CD4-positive, alpha-beta memory T cell (primary cell): Measurements from ENCODE around the gene LMF2. TPM values are rescaled to one million over a fixed set of nuclear protein-coding genes. Genes with fewer than 3 reads are reported as not detected.

ENCODE experiments used
- CTCF ChIA-PET: fragments of 350-600 bp; sonication (Branson Sonifier 250); formaldehyde crosslinking; loops from one replicate; lab custom pipeline; 2021; ENCODE audit warnings: inconsistent platforms; ENCODE audit not compliant: partially characterized antibody; lab: Charles Lee
- POLR2A ChIA-PET: fragments of 350-600 bp; sonication (Branson Sonifier 250); formaldehyde crosslinking; loops from one replicate; lab custom pipeline; 2021; ENCODE audit not compliant: partially characterized antibody; lab: Charles Lee
- DNase-seq, 5 donors: peaks; one replicate each; pipeline versions ENCODE4 v3.0.0 to v3.0.0-alpha.2; 2020 to 2022; ENCODE audit warnings: mixed read lengths in 1 of 5
- H3K27ac ChIP-seq: one replicate; pipeline ENCODE4 v1.7.0; 2013; ENCODE audit warnings: low read depth, low read length
- H3K27me3 ChIP-seq: 2 replicates; pipeline ENCODE4 v1.7.0; 2013; ENCODE audit warnings: mild to moderate bottlenecking, low read length, moderate library complexity; ENCODE audit not compliant: insufficient read depth
- H3K36me3 ChIP-seq: 2 replicates; pipeline ENCODE4 v1.7.0; 2013; ENCODE audit warnings: mild to moderate bottlenecking, low read length, moderate library complexity; ENCODE audit not compliant: insufficient read depth
- H3K4me1 ChIP-seq: 2 replicates; pipeline ENCODE4 v1.7.0; 2013; ENCODE audit warnings: mild to moderate bottlenecking, low read length, moderate library complexity; ENCODE audit not compliant: insufficient read depth
- H3K4me3 ChIP-seq, 2 donors: one replicate each; pipeline ENCODE4 v1.7.0; 2013; ENCODE audit warnings: low read length in 2 of 2, mild to moderate bottlenecking in 1 of 2
- H3K9me3 ChIP-seq, 2 donors: one replicate each; pipeline ENCODE4 v1.7.0; 2013; ENCODE audit warnings: low read length in 2 of 2, control low read depth in 1 of 2; ENCODE audit not compliant: control insufficient read depth in 1 of 2
- H3K27ac Mint-ChIP-seq, 7 donors: one replicate each; pipeline ENCODE4 v1.8.0; 2020 to 2021; ENCODE audit warnings: mixed read lengths in 7 of 7, mild to moderate bottlenecking in 6 of 7, inconsistent platforms in 3 of 7, moderate library complexity in 3 of 7
- H3K27me3 Mint-ChIP-seq, 2 donors: one replicate each; pipeline ENCODE4 v1.8.0; 2020 to 2021; ENCODE audit warnings: mixed read lengths in 2 of 2
- H3K36me3 Mint-ChIP-seq, 2 donors: one replicate each; pipeline ENCODE4 v1.8.0; 2020 to 2021; ENCODE audit warnings: mixed read lengths in 2 of 2, inconsistent platforms in 1 of 2, mild to moderate bottlenecking in 1 of 2
- H3K4me1 Mint-ChIP-seq, 4 donors: one replicate each; pipeline ENCODE4 v1.8.0; 2020 to 2021; ENCODE audit warnings: mixed read lengths in 4 of 4, mild to moderate bottlenecking in 1 of 4
- H3K4me3 Mint-ChIP-seq, 8 donors: one replicate each; pipeline ENCODE4 v1.8.0; 2020 to 2021; ENCODE audit warnings: mixed read lengths in 8 of 8, mild to moderate bottlenecking in 7 of 8, moderate library complexity in 6 of 8, inconsistent platforms in 3 of 8
- H3K9me3 Mint-ChIP-seq, 8 donors: one replicate each; pipeline ENCODE4 v1.8.0; 2020 to 2021; ENCODE audit warnings: mixed read lengths in 8 of 8, mild to moderate bottlenecking in 5 of 8, inconsistent platforms in 3 of 8, moderate library complexity in 1 of 8
- intact Hi-C: fragments of 100-400 bp; cut with micrococcal nuclease; formaldehyde crosslinking; loops from one replicate; pipeline ENCODE4 v1.15.1; 2023
- polyA plus RNA-seq, 2 donors: library from polyadenylated mRNA; unstranded; fragments of 300-500 nt; fragmentation: Illumina TruSeq; gene quantifications; one replicate each; pipeline ENCODE4 v1.2.3, GENCODE V29; 2021
- total RNA-seq, 2 experiments: library from RNA; stranded (reverse); gene quantifications; one replicate each; pipeline ENCODE4 v1.2.3, GENCODE V29; 2021

LMF2 gene
- total and polyA plus RNA-seq, 4 experiments from 2014 or later: 21.7 to 155 (median 93.1) TPM

DNA sequence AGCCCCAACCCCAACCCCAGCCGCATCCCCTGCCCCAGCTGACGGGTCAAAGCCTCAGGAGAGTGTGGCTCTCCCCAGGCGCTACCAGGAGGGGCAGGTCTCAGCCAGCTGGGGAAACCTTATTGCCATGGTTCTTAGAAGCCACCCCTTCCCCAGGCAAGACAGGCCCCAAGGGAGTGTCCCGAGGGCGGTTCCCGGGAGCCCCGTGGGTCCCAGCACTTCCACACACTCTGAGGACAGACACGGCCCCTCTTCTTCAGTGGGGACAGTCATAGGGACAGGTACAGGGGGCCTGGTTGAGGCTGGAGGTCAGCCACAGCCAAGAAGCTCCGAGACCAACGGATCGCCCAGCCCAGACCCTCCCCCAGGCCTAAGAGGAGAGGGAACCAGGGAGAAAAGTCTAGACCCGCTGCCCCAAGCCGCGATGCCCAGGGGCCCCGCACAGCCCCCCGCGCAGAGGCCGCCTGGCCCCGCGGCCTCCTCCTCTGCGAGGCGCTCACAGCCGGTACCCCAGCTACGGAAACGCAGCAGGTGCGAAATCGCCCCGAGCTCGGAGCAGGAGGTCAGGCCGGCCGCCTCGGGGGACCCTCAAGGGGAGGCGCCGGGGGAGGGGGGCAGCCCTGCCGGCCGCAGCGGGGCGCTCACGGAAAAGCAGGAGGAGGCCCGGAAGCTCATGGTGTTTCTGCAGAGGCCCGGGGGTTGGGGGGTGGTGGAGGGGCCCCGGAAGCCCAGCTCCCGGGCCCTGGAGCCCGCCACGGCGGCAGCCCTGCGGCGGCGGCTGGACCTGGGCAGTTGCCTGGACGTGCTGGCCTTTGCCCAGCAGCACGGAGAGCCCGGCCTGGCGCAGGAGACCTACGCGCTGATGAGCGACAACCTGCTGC lies 40.8 kb upstream of the LMF2 start:
- DNase-seq: peak; percentile 61 to 71 (median 66)
- Mint-ChIP-seq H3K36me3 (no peaks in the 10 kb centered on the region), H3K4me3 (peak overlapping the region; percentile 41 to 78 (median 72)), H3K9me3 (no peaks in the 10 kb centered on the region), H3K27me3 (no peaks in the 10 kb centered on the region), H3K4me1 (peaks cover 24 to 47% (median 35%) of the 10 kb centered on the region in 4 donors), H3K27ac (peak overlapping the region in 6 of 7 donors; percentile 71 to 90 (median 82))
- no peaks in the 10 kb centered on the region for H3K9me3 ChIP-seq
- H3K4me3 ChIP-seq: peak overlapping the region; percentile 29 to 73
- no peaks in the 10 kb centered on the region for H3K27me3 ChIP-seq
- peak overlapping the region; percentile 74 for H3K27ac ChIP-seq
- CTCF ChIA-PET: interaction anchor here (0.8 to 4.8 kb wide), 13 partner anchors 8 to 76 kb away, joined by 3 to 32 read pairs (median 5); partner anchors contain the start of genes SCO2 and SYCE3
- POLR2A ChIA-PET: interaction anchor here (0.6 to 6.8 kb wide), 24 partner anchors 9 to 361 kb away, joined by 3 to 151 read pairs (median 6); partner anchors contain the start of genes ARSA, CHKB, CPT1B and HDAC10
- H3K36me3 ChIP-seq: no peaks in the 10 kb centered on the region
- H3K4me1 ChIP-seq: peaks cover 53% of the 10 kb centered on the region
- intact Hi-C loops: loop anchor here (1.0 to 5.0 kb wide), 2 partner anchors 23 to 41 kb away; partner anchors contain the start of genes LMF2, NCAPH2 and SCO2

DNA sequence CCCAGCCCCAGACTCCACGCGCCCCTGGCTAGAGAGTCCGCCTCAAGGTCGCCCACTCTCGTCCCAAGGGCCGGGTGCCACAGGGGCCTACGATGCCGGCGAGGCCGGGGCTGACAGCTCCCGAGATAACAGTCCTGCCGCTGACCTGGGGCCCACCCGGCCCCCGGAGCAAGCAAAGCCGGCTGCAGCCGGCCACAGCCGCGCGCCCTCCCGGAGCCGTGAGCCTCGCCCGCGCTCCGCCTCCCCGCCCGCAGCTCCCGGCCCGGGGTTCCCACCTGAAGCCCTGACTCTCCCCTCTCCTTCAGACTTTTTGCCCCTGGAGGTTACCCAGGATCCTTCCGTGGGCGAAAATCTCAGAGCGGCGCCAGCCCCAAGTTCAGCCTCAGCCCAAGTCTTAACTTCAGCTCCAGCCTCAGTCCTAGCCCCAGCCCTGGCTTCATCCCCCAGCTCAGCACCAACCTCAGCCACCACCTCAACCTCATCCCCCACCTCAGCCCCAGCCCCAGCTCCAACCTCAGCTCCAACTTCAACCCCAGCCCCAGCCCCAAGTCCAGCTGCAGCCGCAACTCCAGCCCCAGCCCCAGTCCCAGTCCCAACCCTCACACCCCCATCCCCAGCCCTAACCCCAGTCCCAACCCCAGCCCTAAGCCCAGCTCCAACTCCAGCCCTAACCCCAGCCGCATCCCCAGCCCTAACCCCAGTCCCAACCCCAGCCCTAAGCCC lies 39.9 kb upstream of the LMF2 start:
- Histone ChIP-seq H3K27ac (no peak overlapping the region), H3K4me3 (no peak overlapping the region), H3K36me3 (no peaks in the 10 kb centered on the region), H3K4me1 (peaks cover 53% of the 10 kb centered on the region), H3K27me3 (no peaks in the 10 kb centered on the region), H3K9me3 (no peaks in the 10 kb centered on the region)
- H3K27ac Mint-ChIP-seq: peak overlapping the region in 5 of 7 donors; percentile 59 to 84 (median 71)
- H3K4me3 Mint-ChIP-seq: peak overlapping the region in 5 of 8 donors; percentile 33 to 68 (median 52)
- ChIA-PET POLR2A (interaction anchor here (0.8 to 6.8 kb wide), 18 partner anchors 8 to 360 kb away, joined by 3 to 151 read pairs (median 8); partner anchors contain the start of genes ARSA, CHKB, CPT1B and LMF2), CTCF (interaction anchor here (0.8 to 4.8 kb wide), 8 partner anchors 8 to 73 kb away, joined by 3 to 32 read pairs (median 12); partner anchors contain the start of genes SCO2 and SYCE3)
- no peaks in the 10 kb centered on the region for H3K9me3 Mint-ChIP-seq
- H3K4me1 Mint-ChIP-seq: peaks cover 27 to 50% (median 38%) of the 10 kb centered on the region in 4 donors
- intact Hi-C loops: loop anchor here (5.0 kb wide), 1 partner anchor 40 kb away; the partner anchor contains the start of genes LMF2 and NCAPH2
- no peaks in the 10 kb centered on the region for H3K36me3 Mint-ChIP-seq
- H3K27me3 Mint-ChIP-seq: no peaks in the 10 kb centered on the region
- no peak for DNase-seq

DNA sequence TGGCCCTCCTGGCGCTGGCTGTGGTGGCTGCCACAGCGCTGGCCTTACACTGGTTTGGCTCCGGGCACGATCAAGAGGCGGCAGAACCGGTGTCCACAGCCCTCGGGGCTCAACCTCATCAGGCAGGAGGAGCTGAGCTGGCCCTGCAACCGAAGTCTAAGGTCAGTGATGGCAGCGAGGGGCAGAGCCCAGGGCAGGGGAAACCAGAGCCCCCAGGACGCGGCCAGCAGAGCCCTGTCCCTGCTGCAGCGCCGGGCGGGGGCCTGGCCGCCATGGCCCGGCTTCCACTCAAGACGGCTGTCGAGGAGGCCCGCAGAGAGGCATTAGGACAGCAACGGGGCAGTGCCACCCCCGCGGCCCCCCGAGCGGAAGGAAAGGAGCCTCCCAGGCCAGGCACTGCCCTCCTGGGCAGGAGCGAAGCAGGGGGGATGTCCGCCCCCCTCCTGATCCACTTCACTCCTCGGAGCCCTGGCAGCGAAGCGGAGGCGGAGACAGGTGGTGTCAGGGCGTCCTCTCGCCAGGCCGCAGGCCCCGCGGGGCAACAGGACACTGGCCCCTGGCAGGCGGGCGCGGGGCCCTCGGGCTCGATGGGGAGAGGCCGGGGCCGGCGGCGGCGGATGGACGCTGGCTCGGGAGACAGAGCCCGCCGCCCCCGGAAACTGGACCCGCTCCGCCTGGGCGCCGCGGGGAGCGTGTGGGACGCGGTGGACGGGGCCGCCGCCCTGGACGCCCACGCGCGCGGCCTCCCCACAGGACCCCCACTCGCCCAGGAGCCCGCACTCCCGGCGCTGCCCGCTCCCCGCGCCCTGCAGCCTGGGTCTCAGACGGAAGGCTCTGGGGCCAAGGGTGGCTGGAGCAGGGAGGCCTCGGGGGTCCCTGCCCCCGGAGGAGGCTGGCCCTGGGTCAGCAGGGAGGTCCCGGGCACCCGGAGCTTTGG lies 39.1 kb upstream of the LMF2 start:
- Mint-ChIP-seq H3K36me3 (no peaks in the 10 kb centered on the region), H3K27ac (peak overlapping the region in 3 of 7 donors; percentile 15 to 87 (median 19)), H3K4me1 (peaks cover 28 to 58% (median 39%) of the 10 kb centered on the region in 4 donors), H3K9me3 (no peaks in the 10 kb centered on the region), H3K27me3 (no peaks in the 10 kb centered on the region), H3K4me3 (peak overlapping the region in 2 of 8 donors; percentile 65 to 78)
- Histone ChIP-seq H3K4me1 (peaks cover 53% of the 10 kb centered on the region), H3K27me3 (no peaks in the 10 kb centered on the region), H3K36me3 (no peaks in the 10 kb centered on the region), H3K9me3 (no peaks in the 10 kb centered on the region), H3K4me3 (no peak overlapping the region), H3K27ac (peak overlapping the region; percentile 59)
- DNase-seq: no peak
- ChIA-PET POLR2A (interaction anchor here (1.1 to 6.8 kb wide), 11 partner anchors 7 to 75 kb away, joined by 3 to 151 read pairs (median 27); partner anchors contain the start of genes CHKB, LMF2, NCAPH2 and SCO2), CTCF (interaction anchor here (0.7 to 4.8 kb wide), 8 partner anchors 10 to 74 kb away, joined by 3 to 32 read pairs (median 12); partner anchors contain the start of genes SCO2 and SYCE3)
- intact Hi-C loops: loop anchor here (5.0 kb wide), 1 partner anchor 39 kb away; the partner anchor contains the start of genes LMF2 and NCAPH2

GRCh38 chr22:50545522-50546325 lies 38.2 kb upstream of the LMF2 start, which contains the start of gene KLHDC7B:
Gene KLHDC7B, plus strand, starts transcription at chr22:50545899. Its CDS starts 345 bp downstream, at chr22:50546244.
- Histone ChIP-seq H3K36me3 (no peaks in the 10 kb centered on the region), H3K9me3 (no peaks in the 10 kb centered on the region), H3K4me1 (peaks cover 53% of the 10 kb centered on the region), H3K4me3 (peak within 1 kb of the TSS; percentile 24 to 51), H3K27ac (peak within 1 kb of the TSS; percentile 59), H3K27me3 (no peaks in the 10 kb centered on the region)
- intact Hi-C loops: loop anchor here (2.0 to 5.0 kb wide), 2 partner anchors 17 to 38 kb away; partner anchors contain the start of genes LMF2, NCAPH2 and SYCE3
- DNase-seq: no peak
- Mint-ChIP-seq H3K4me1 (peaks cover 28 to 58% (median 38%) of the 10 kb centered on the region in 4 donors), H3K27me3 (no peaks in the 10 kb centered on the region), H3K36me3 (no peaks in the 10 kb centered on the region), H3K4me3 (peak within 1 kb of the TSS; percentile 36 to 79 (median 69)), H3K27ac (peak within 1 kb of the TSS; percentile 70 to 91 (median 86)), H3K9me3 (no peaks in the 10 kb centered on the region)
- POLR2A ChIA-PET: interaction anchor here (1.0 to 2.8 kb wide), 8 partner anchors 13 to 75 kb away, joined by 3 to 27 read pairs (median 9); partner anchors contain the start of genes LMF2, NCAPH2, SCO2 and SYCE3
- CTCF ChIA-PET: interaction anchor here (0.7 to 2.7 kb wide), 6 partner anchors 15 to 305 kb away, joined by 3 to 23 read pairs (median 3); partner anchors contain the start of genes SCO2 and SYCE3

- Mint-ChIP-seq H3K4me3 (peak overlapping the region in 7 of 8 donors; percentile 36 to 79 (median 69)), H3K4me1 (peaks cover 23 to 57% (median 37%) of the 10 kb centered on the region in 4 donors), H3K27me3 (no peaks in the 10 kb centered on the region), H3K9me3 (no peaks in the 10 kb centered on the region), H3K36me3 (no peaks in the 10 kb centered on the region), H3K27ac (peak overlapping the region; percentile 70 to 91 (median 85))
- intact Hi-C loops: loop anchor here (1.0 to 5.0 kb wide), 5 partner anchors 18 to 147 kb away; partner anchors contain the start of genes CHKB, LMF2, NCAPH2 and SYCE3
- Histone ChIP-seq H3K36me3 (no peaks in the 10 kb centered on the region), H3K27me3 (no peaks in the 10 kb centered on the region), H3K27ac (peak overlapping the region; percentile 59), H3K4me1 (peaks cover 53% of the 10 kb centered on the region), H3K4me3 (peak overlapping the region; percentile 24 to 51), H3K9me3 (no peaks in the 10 kb centered on the region)
- ChIA-PET POLR2A (interaction anchor here (0.6 to 2.8 kb wide), 8 partner anchors 12 to 76 kb away, joined by 3 to 27 read pairs (median 9); partner anchors contain the start of genes LMF2, NCAPH2, SCO2 and SYCE3), CTCF (interaction anchor here (1.0 to 2.7 kb wide), 4 partner anchors 16 to 76 kb away, joined by 3 to 23 read pairs (median 4); partner anchors contain the start of genes SCO2 and SYCE3)
- DNase-seq: peak in 1 of 5 donors; percentile 27
These were observed 37.3 kb upstream of the LMF2 start for GRCh38 chr22:50544746-50545253.
